Heart left ventricle (tissue), 13 donors: ENCODE measurements around the gene PRICKLE1.

Experiments
- POLR2A ChIP-seq, 2 donors: fragments of 450-650 bp; IDR thresholded peaks; one replicate each; pipeline ENCODE4 v1.6.1; 2017; ENCODE audit warnings: antibody characterized with exemption in 2 of 2, mild to moderate bottlenecking in 2 of 2, moderate library complexity in 2 of 2
- TF ChIP-seq, protein P1 (sequence below), 12 donors: fragments of 200-600 bp; sonication (generic) in 4 of 12; IDR thresholded peaks; one replicate each; pipeline versions ENCODE4 v1.5.0 to v1.8.0; 2018 to 2022; ENCODE audit warnings: antibody characterized with exemption in 12 of 12, mild to moderate bottlenecking in 5 of 12
- donor health status: ischemic (EF 13 %, LVEDD 7.1; RV severe dilation, severe dysfunction).
- donor health status: DM: no; HTN: yes; CAD: no.
- donor health status: DM: no; HTN: no; CAD: no.
- donor health status: ischemic (EF 25% LVEDD 6.9; RV normal size, moderate dysfunction).
- donor health status: ischemic (EF 25% LVEDD 5.7; RV mildly dilated, moderate dysfunction).
- donor health status: ischemic (EF 35%, LVEDD 5.7; RV mildly dilated, moderate dysfunction).
- donor health status: nonischemic (EF 11% LVEDD 7.7; RV severe dilation, severe dysfunction).
- donor health status: DM: yes; HTN: yes; CAD: no.
- donor health status: PGD.
- donor health status: ischemic (EF 29% LVEDD 5.4; RV normal size, mild dysfunction).
- donor health status: nonischemic (EF 23%, LVEDD 6.1; RV moderate dilation, normal function).

DNA sequence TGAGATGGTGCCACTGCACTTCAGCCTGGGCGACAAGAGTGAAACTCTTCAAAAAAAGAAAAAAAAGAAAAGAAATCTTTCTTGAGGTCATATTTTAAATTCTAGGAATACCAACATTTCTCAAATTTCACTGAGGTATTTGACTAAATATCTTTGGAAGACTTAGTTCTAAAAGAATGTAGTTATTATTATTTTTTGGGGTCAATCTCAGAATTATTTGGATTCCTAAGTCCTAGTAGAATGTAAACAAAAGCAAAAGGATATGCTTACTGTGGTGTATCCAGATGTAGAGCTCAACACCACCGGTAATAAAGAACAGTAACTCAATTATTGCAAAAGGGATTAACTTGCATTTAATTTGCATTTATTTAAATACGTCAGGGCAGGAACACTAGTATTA, 25.0 kb downstream of the PRICKLE1 start:
- TF ChIP-seq, protein P1, sequence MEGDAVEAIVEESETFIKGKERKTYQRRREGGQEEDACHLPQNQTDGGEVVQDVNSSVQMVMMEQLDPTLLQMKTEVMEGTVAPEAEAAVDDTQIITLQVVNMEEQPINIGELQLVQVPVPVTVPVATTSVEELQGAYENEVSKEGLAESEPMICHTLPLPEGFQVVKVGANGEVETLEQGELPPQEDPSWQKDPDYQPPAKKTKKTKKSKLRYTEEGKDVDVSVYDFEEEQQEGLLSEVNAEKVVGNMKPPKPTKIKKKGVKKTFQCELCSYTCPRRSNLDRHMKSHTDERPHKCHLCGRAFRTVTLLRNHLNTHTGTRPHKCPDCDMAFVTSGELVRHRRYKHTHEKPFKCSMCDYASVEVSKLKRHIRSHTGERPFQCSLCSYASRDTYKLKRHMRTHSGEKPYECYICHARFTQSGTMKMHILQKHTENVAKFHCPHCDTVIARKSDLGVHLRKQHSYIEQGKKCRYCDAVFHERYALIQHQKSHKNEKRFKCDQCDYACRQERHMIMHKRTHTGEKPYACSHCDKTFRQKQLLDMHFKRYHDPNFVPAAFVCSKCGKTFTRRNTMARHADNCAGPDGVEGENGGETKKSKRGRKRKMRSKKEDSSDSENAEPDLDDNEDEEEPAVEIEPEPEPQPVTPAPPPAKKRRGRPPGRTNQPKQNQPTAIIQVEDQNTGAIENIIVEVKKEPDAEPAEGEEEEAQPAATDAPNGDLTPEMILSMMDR (IDR thresholded peaks at IDR 0.05): no peak
- no peak for TF ChIP-seq POLR2A (IDR thresholded peaks at IDR 0.05)
